ENCODE measurements around the gene VPS41. TPM values are rescaled to one million over a fixed set of nuclear protein-coding genes. Genes with fewer than 3 reads are reported as not detected.

The VPS41 gene
- total RNA-seq, 1 donor from 2014 or later: 60.4 TPM

DNA sequence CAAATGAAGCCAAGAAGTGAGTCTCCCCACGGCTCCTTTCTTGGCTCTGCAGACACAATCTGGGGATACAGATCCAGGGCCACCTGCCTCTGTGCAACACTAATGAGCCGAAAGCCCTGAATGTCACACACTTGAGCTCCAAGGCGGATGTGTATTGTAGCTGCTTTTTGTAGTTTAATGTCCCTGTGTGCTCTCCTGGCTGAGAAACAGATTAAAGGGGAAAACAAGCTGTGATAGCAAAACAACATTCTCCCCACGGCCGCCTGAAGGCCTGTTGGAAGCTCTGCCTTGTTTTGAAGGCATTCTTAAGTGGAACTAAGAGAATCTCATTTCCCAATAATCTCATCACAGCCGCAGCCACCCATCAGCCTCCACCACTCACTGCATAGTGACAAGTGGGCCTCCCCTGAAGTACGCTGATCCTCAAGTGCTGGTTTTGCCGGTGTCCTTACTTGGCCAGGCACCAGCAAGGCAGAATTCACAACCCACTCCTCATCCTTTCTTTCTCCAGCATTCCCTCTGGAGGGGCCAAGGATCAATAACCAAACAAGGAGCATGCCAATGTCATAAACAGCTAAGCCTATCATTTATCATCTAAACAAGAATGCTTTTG is 233.4 kb downstream of the VPS41 start:
- intact Hi-C loops (cut with micrococcal nuclease): no loop called here

DNA sequence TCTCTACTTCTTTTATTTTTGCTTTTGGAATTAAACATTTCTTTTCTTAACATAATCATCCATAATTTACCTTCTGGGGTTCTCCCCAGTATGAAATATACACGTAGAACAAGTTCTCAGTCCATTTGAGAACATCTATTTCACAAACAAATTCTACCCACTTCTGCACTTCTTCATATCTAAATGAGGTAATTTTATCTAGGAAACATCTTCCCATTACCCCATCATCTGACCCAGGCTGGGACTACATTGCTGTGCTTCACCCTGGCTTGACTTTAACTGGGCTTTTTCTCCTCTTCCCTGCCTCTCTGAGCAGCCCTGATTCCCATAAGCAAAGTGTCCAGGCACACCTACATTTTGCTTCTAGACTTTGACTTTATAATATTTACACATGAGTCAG is 234.5 kb downstream of the VPS41 start:
- intact Hi-C loops (cut with micrococcal nuclease): no loop called here

DNA sequence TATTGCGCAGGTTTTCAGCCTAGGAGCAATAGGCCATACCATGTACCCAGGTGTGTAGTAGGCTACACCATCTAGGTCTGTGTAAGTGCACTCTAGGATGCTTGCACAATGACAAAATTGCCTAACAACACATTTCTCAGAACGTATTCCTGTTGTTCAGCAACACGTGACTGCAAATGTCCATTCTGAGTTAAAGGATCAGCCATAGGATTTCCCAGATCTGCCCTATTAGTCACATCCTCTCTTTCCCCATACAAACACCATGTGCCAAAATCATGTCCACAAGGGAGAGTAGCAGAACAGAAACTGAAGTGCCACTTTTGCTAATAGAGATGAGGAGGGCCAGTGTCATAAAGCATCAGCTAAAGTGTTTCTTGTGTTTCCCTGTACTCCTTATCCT is 235.2 kb downstream of the VPS41 start:
- intact Hi-C loops (cut with micrococcal nuclease): no loop called here

Other genes starting within 250 kb of the VPS41 start
- not detected in 2 replicates for gene POU6F2, start 68.7 kb upstream of the VPS41 start, total RNA-seq

Data from T-helper 2 cell treated with Interferon-gamma antibody and Interleukin-4, amounts not matched to agents 100 ng/mL and 5 ng/mL, for 36 hours (primary cell).